Sigmoid colon (tissue), 7 donors: Measurements from ENCODE around the gene SUSD4. TPM values are rescaled to one million over a fixed set of nuclear protein-coding genes. Genes with fewer than 3 reads are reported as not detected.

Source experiments
- DNase-seq: peaks from one replicate; pipeline ENCODE4 v3.0.0-alpha.2; 2019
- H3K27ac ChIP-seq, 4 donors: fragments of 200-600 bp; sonication (generic); one replicate each; pipeline ENCODE4 v1.5.1; 2016 to 2019; ENCODE audit warnings: mild to moderate bottlenecking in 1 of 4
- H3K27me3 ChIP-seq, 3 donors: fragments of 200-600 bp; sonication (generic); one replicate each; pipeline ENCODE4 v1.5.1; 2019; ENCODE audit warnings: mild to moderate bottlenecking in 1 of 3
- H3K36me3 ChIP-seq, 4 donors: fragments of 200-600 bp; sonication (generic); one replicate each; pipeline ENCODE4 v1.5.1; 2016 to 2019
- H3K4me1 ChIP-seq, 4 donors: fragments of 200-600 bp; sonication (generic); one replicate each; pipeline ENCODE4 v1.5.1; 2017 to 2019
- H3K4me3 ChIP-seq, 4 donors: fragments of 200-600 bp; sonication (generic); one replicate each; pipeline ENCODE4 v1.5.1; 2017 to 2019; ENCODE audit warnings: mild to moderate bottlenecking in 2 of 4, moderate library complexity in 1 of 4
- H3K9me3 ChIP-seq, 4 donors: fragments of 200-600 bp in 3 of 4; sonication (generic) in 3 of 4; one replicate each; pipeline versions ENCODE4 v1.5.1 to v1.6.1; 2013 to 2019
- EP300 ChIP-seq, 4 donors: sonication (generic); formaldehyde crosslinking; IDR thresholded peaks; one replicate each; pipeline ENCODE4 v1.6.1; 2017; ENCODE audit warnings: antibody characterized with exemption in 4 of 4
- POLR2A ChIP-seq, 2 donors: fragments of 450-650 bp; IDR thresholded peaks; one replicate each; pipeline ENCODE4 v1.6.1; 2016; ENCODE audit warnings: antibody characterized with exemption in 2 of 2, mild to moderate bottlenecking in 2 of 2, moderate library complexity in 2 of 2
- POLR2AphosphoS5 ChIP-seq, 4 donors: sonication (generic); formaldehyde crosslinking; IDR thresholded peaks; one replicate each; pipeline ENCODE4 v1.6.1; 2017; ENCODE audit warnings: antibody characterized with exemption in 4 of 4
- WGBS, 2 donors: extraction: QIAGEN DNeasy Blood & Tissue Kit; methylation state at CpG; one replicate each; pipeline ENCODE4 v1.1.7; 2013; 5-methylcytosine and 5-hydroxymethylcytosine counted together
- intact Hi-C: fragments of 100-400 bp; cut with DNase I; formaldehyde crosslinking; loops from one replicate; pipeline ENCODE4 v1.15.1; 2023
- polyA plus RNA-seq, 3 donors: library from polyadenylated mRNA; stranded (reverse); fragments of 200-250 nt; gene quantifications; one replicate each; pipeline ENCODE4 v1.2.3, GENCODE V29; 2013
- total RNA-seq, 4 donors: library from RNA; depleted of rRNA; stranded (reverse); fragments of >200 nt; gene quantifications; one replicate each; pipeline ENCODE4 v1.1.0, GENCODE V29; 2016
- TF ChIP-seq, protein P1 (sequence below), 4 experiments: fragments of 450-650 bp in 3 of 4; fragments of 200-600 bp in 1 of 4; IDR thresholded peaks; one replicate each; pipeline ENCODE4 v1.5.1; 2016 to 2019; ENCODE audit warnings: antibody characterized with exemption in 4 of 4, mild to moderate bottlenecking in 3 of 4, moderate library complexity in 2 of 4
- donor health status: healthy with polysubstance abuse.
- donor health status: Bipolar disorder and iron deficiency.
- donor health status: healthy.

SUSD4 gene, protein sequence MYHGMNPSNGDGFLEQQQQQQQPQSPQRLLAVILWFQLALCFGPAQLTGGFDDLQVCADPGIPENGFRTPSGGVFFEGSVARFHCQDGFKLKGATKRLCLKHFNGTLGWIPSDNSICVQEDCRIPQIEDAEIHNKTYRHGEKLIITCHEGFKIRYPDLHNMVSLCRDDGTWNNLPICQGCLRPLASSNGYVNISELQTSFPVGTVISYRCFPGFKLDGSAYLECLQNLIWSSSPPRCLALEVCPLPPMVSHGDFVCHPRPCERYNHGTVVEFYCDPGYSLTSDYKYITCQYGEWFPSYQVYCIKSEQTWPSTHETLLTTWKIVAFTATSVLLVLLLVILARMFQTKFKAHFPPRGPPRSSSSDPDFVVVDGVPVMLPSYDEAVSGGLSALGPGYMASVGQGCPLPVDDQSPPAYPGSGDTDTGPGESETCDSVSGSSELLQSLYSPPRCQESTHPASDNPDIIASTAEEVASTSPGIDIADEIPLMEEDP
- total RNA-seq (1 to 10 TPM in 2 of 4 donors, under 1 TPM in 2; 0.81 to 3.9 (median 1.8) TPM), polyA plus RNA-seq (under 1 TPM in 2 of 3 donors, not detected in 1; 0.57 to 0.60 TPM)

- intact Hi-C loops = loop anchor here (5.0 kb wide), 1 partner anchor 222 kb away; the partner anchor contains the start of gene TLR5
- no peaks in the 10 kb centered on the region for H3K36me3 ChIP-seq
- WGBS, 2 donors = 1% methylated on average over 111 of the region's 111 CpGs
- DNase-seq = no peak
- H3K4me1 ChIP-seq = peaks cover 0 to 25% (median 22%) of the 10 kb centered on the region in 4 donors
- H3K9me3 ChIP-seq = no peaks in the 10 kb centered on the region
- peak within 1 kb of the TSS in 2 of 4 donors; percentile 44 to 46 for H3K27ac ChIP-seq
- TF ChIP-seq POLR2AphosphoS5 (IDR thresholded peaks at IDR 0.05) (no peak), POLR2A (IDR thresholded peaks at IDR 0.05) (no peak), EP300 (IDR thresholded peaks at IDR 0.05) (no peak)
- TF ChIP-seq, protein P1, sequence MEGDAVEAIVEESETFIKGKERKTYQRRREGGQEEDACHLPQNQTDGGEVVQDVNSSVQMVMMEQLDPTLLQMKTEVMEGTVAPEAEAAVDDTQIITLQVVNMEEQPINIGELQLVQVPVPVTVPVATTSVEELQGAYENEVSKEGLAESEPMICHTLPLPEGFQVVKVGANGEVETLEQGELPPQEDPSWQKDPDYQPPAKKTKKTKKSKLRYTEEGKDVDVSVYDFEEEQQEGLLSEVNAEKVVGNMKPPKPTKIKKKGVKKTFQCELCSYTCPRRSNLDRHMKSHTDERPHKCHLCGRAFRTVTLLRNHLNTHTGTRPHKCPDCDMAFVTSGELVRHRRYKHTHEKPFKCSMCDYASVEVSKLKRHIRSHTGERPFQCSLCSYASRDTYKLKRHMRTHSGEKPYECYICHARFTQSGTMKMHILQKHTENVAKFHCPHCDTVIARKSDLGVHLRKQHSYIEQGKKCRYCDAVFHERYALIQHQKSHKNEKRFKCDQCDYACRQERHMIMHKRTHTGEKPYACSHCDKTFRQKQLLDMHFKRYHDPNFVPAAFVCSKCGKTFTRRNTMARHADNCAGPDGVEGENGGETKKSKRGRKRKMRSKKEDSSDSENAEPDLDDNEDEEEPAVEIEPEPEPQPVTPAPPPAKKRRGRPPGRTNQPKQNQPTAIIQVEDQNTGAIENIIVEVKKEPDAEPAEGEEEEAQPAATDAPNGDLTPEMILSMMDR (IDR thresholded peaks at IDR 0.05) = no peak
- H3K27me3 ChIP-seq = peaks cover 0 to 13% (median 0%) of the 10 kb centered on the region in 3 donors
- peak within 1 kb of the TSS; percentile 35 to 58 (median 58) for H3K4me3 ChIP-seq
Observed at GRCh38 chr1:223363856-223364684, at the start of gene SUSD4. TSS of gene SUSD4 (minus strand) at chr1:223364176. CDS start at chr1:223363425, 751 bp downstream.

- H3K4me1 ChIP-seq = no peaks in the 10 kb centered on the region
- no peaks in the 10 kb centered on the region for H3K9me3 ChIP-seq
- no peak overlapping the region for H3K27ac ChIP-seq
- H3K27me3 ChIP-seq = no peaks in the 10 kb centered on the region
- no peak overlapping the region for H3K4me3 ChIP-seq
- WGBS, 2 donors = 81 to 85% methylated on average over 2 of the region's 2 CpGs
- intact Hi-C loops = no loop called here
- H3K36me3 ChIP-seq = no peaks in the 10 kb centered on the region
- TF ChIP-seq, protein P1 (IDR thresholded peaks at IDR 0.05) = no peak
- TF ChIP-seq POLR2AphosphoS5 (IDR thresholded peaks at IDR 0.05) (no peak), EP300 (IDR thresholded peaks at IDR 0.05) (no peak), POLR2A (IDR thresholded peaks at IDR 0.05) (no peak)
- DNase-seq = no peak
Observed at GRCh38 chr1:223413216-223413615, 49.2 kb upstream of the SUSD4 start.

GRCh38 chr1:223411710-223412109 is 47.7 kb upstream of the SUSD4 start:
- intact Hi-C loops = no loop called here
- no peaks in the 10 kb centered on the region for H3K36me3 ChIP-seq
- no peak for TF ChIP-seq POLR2AphosphoS5 (IDR thresholded peaks at IDR 0.05)
- TF ChIP-seq, protein P1 (IDR thresholded peaks at IDR 0.05) = no peak
- TF ChIP-seq POLR2A (IDR thresholded peaks at IDR 0.05) = no peak
- TF ChIP-seq EP300 (IDR thresholded peaks at IDR 0.05) = no peak
- H3K27me3 ChIP-seq = no peaks in the 10 kb centered on the region
- H3K4me1 ChIP-seq = no peaks in the 10 kb centered on the region
- no peak overlapping the region for H3K27ac ChIP-seq
- no peak overlapping the region for H3K4me3 ChIP-seq
- no peak for DNase-seq
- H3K9me3 ChIP-seq = no peaks in the 10 kb centered on the region

DNA sequence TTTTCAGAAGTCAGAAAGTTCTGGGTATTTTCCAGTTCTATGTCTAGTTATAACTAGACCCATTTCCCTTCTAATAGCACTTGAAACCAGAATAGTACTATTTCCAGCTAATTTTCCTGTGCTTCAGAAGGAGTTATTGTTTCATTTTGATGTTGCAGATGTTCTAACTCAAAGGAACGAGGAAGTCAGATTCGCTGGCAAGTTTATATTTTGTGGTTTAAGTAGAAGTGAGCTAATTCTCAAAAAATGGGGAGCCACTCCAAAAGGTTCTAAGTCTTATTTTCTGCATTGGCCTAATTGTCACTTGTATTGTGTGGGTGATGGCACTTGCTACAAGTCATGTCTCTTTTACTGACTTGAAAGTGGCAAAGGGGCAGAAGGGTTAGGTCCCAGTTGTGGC is 47.3 kb upstream of the SUSD4 start:
- Histone ChIP-seq H3K9me3 (no peaks in the 10 kb centered on the region), H3K27ac (no peak overlapping the region), H3K27me3 (no peaks in the 10 kb centered on the region), H3K4me3 (no peak overlapping the region), H3K36me3 (no peaks in the 10 kb centered on the region), H3K4me1 (no peaks in the 10 kb centered on the region)
- intact Hi-C loops = no loop called here
- DNase-seq = no peak
- no peak for TF ChIP-seq POLR2AphosphoS5 (IDR thresholded peaks at IDR 0.05)
- 44 to 72% methylated on average over 2 of the region's 2 CpGs for WGBS, 2 donors

DNA sequence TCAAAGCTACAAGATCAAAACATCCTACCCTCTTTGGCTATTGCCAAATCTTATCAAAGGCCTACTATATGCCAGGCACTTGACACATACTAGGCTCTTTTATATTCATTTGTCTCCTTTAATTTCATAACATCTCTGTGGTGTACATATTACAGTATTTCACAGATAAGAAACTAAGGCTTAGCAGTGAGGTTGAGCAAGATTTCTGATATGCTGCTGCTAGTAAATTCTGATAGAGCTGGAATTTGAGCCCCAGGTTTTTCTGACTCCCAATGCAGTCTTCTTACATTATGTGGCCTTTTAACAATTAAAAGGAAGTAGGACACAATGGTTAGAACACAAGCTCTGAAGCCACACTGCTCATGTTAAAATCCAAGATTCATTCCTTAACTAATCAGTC is 46.1 kb upstream of the SUSD4 start:
- intact Hi-C loops = no loop called here
- Histone ChIP-seq H3K27me3 (no peaks in the 10 kb centered on the region), H3K9me3 (no peaks in the 10 kb centered on the region), H3K4me3 (no peak overlapping the region), H3K36me3 (no peaks in the 10 kb centered on the region), H3K4me1 (no peaks in the 10 kb centered on the region), H3K27ac (no peak overlapping the region)
- TF ChIP-seq POLR2A (IDR thresholded peaks at IDR 0.05) (no peak), EP300 (IDR thresholded peaks at IDR 0.05) (no peak), POLR2AphosphoS5 (IDR thresholded peaks at IDR 0.05) (no peak)
- TF ChIP-seq, protein P1 (IDR thresholded peaks at IDR 0.05) = no peak
- DNase-seq = no peak
